Astrocyte (in vitro differentiated cells and primary cell): Measurements from ENCODE around the gene TRPM2.

Experiments
- CTCF ChIP-seq: IDR thresholded peaks from 2 replicates; pipeline ENCODE4 v1.5.1; 2011; ENCODE audit warnings: low read depth, mild to moderate bottlenecking, inconsistent platforms, low read length, moderate library complexity; ENCODE audit not compliant: insufficient read depth
- EZH2 ChIP-seq: IDR thresholded peaks from 2 replicates; pipeline ENCODE4 v1.6.1; 2012; ENCODE audit warnings: mild to moderate bottlenecking, low read length, inconsistent platforms; ENCODE audit not compliant: insufficient read depth

GRCh38 chr21:44480200-44481053 lies 127.0 kb downstream of the TRPM2 start:
- TF ChIP-seq CTCF (no peak), EZH2 (no peak)
